PC-3 (cell line): Measurements from ENCODE around the gene C1QL4. TPM values are rescaled to one million over a fixed set of nuclear protein-coding genes. Genes with fewer than 3 reads are reported as not detected.

Experiments
- ATAC-seq: fragments of 200-7000 bp; cut with Tn5 transposase; 2 replicates; pipeline ENCODE4 v1.9.1; 2020; ENCODE audit warnings: mild to moderate bottlenecking, moderate library complexity
- BruUV-seq: library from RNA; stranded (reverse); fragments of 400-500 nt; replicated peaks from 2 replicates; lab custom pipeline; 2021; lab: Mats Ljungman, UMichigan
- CTCF ChIA-PET: fragments of 300-600 bp; sonication (Branson Sonifier 250); formaldehyde crosslinking; loops from one replicate; lab custom pipeline; 2022; ENCODE audit warnings: antibody characterized with exemption; lab: Charles Lee
- POLR2A ChIA-PET: fragments of 300-600 bp; sonication (Branson Sonifier 250); formaldehyde crosslinking; loops from one replicate; lab custom pipeline; 2022; ENCODE audit warnings: antibody characterized with exemption; ENCODE audit not compliant: unreplicated experiment; lab: Charles Lee
- DNase-seq: peaks from one replicate; pipeline ENCODE4 v3.0.0-alpha.2; 2015
- H2AFZ ChIP-seq: fragments of 300-600 bp; sonication (generic); 2 replicates; pipeline ENCODE4 v1.6.0; 2016; ENCODE audit warnings: antibody characterized with exemption, low read length
- H3F3A ChIP-seq: fragments of 300-600 bp; sonication (generic); one replicate; pipeline ENCODE4 v1.6.0; 2017; ENCODE audit warnings: antibody characterized with exemption, low read length, control low read depth, mild to moderate bottlenecking; ENCODE audit not compliant: unreplicated experiment
- H3K27ac ChIP-seq: fragments of 300-600 bp; sonication (generic); 2 replicates; pipeline ENCODE4 v1.5.1; 2016; ENCODE audit warnings: mild to moderate bottlenecking, low read length
- H3K27me3 ChIP-seq: fragments of 300-600 bp; sonication (generic); 2 replicates; pipeline ENCODE4 v1.6.1; 2016; ENCODE audit warnings: low read length, mixed read lengths
- H3K36me3 ChIP-seq: fragments of 300-600 bp; sonication (generic); 2 replicates; pipeline ENCODE4 v1.6.1; 2016; ENCODE audit warnings: low read depth, mixed run types, low read length, mixed read lengths
- H3K4me1 ChIP-seq: fragments of 300-600 bp; sonication (generic); 2 replicates; pipeline ENCODE4 v1.5.1; 2016; ENCODE audit warnings: low read length; ENCODE audit not compliant: insufficient read depth
- H3K4me2 ChIP-seq: fragments of 300-600 bp; sonication (generic); 2 replicates; pipeline ENCODE4 v1.6.0; 2016; ENCODE audit warnings: low read length
- H3K4me3 ChIP-seq: fragments of 300-600 bp; sonication (generic); 2 replicates; pipeline ENCODE4 v1.5.1; 2016; ENCODE audit warnings: mild to moderate bottlenecking, low read length, mixed read lengths
- H3K79me2 ChIP-seq: fragments of 300-600 bp; sonication (generic); 2 replicates; pipeline ENCODE4 v1.6.1; 2017; ENCODE audit warnings: low read length, mixed read lengths
- H3K9ac ChIP-seq: fragments of 300-600 bp; sonication (generic); 2 replicates; pipeline ENCODE4 v1.6.0; 2016; ENCODE audit warnings: mild to moderate bottlenecking, low read length
- H3K9me2 ChIP-seq: fragments of 300-600 bp; sonication (generic); replicated peaks from 2 replicates; pipeline ENCODE4 v1.6.1; 2016; ENCODE audit warnings: mixed run types, low read length, mixed read lengths
- H3K9me3 ChIP-seq: fragments of 300-600 bp; sonication (generic); 2 replicates; pipeline ENCODE4 v1.6.1; 2016; ENCODE audit warnings: low read length, mixed read lengths
- H4K20me1 ChIP-seq: fragments of 300-600 bp; sonication (generic); 2 replicates; pipeline ENCODE4 v1.6.1; 2016; ENCODE audit warnings: low read length, mixed read lengths
- EZH2 ChIP-seq: fragments of 300-600 bp; sonication (generic); IDR thresholded peaks from one replicate; pipeline ENCODE4 v1.6.1; 2017; ENCODE audit warnings: antibody characterized with exemption, mild to moderate bottlenecking, low read length; ENCODE audit not compliant: unreplicated experiment
- EZH2phosphoT487 ChIP-seq: fragments of 300-600 bp; sonication (generic); IDR thresholded peaks from 2 replicates; pipeline ENCODE4 v1.6.1; 2018; ENCODE audit warnings: mild to moderate bottlenecking, antibody characterized with exemption, low read length, borderline replicate concordance
- intact Hi-C: fragments of 100-400 bp; cut with micrococcal nuclease; formaldehyde crosslinking; loops from 2 replicates; pipeline ENCODE4 v1.9.0; 2023
- total RNA-seq: library from RNA; depleted of rRNA; stranded (reverse); fragments of >200 nt; gene quantifications from 2 replicates; pipeline ENCODE4 v1.2.3, GENCODE V29; 2014
- TF ChIP-seq, protein P1 (sequence below): fragments of 300-600 bp; sonication (generic); conservative IDR thresholded peaks from 2 replicates; pipeline ENCODE4 v1.5.1; 2017; ENCODE audit warnings: antibody characterized with exemption, low read depth, mild to moderate bottlenecking, low read length

Gene C1QL4
- total RNA-seq, 1 experiment from 2014 or later: 5.3 TPM

DNA sequence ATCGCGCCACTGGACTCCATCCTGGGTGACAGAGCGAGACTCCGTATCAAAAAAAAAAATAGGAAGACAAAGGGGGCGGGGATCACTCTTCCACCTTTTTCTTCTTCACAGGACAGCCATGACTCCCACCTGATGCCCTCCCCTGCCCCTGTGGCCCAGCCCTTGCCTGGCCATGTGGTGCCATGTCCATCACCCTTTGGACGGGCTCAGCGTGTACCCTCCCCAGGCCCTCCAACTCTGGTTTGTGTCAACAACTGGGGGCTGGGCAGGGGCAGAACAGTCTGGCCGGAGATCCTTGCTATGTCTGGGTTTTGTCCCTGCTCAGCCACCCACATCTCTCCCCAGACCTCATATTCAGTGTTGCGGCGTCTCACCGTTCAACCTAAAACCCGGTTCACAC, 8.2 kb downstream of the C1QL4 start:
- H2AFZ ChIP-seq: no peak overlapping the region
- H4K20me1 ChIP-seq: no peaks in the 10 kb centered on the region
- BruUV-seq: no TSS peak
- intact Hi-C loops: no loop called here
- no peak overlapping the region for H3K27ac ChIP-seq
- no peaks in the 10 kb centered on the region for H3F3A ChIP-seq
- peaks cover 12% of the 10 kb centered on the region for H3K79me2 ChIP-seq
- no peaks in the 10 kb centered on the region for H3K9me2 ChIP-seq
- H3K27me3 ChIP-seq: no peaks in the 10 kb centered on the region
- H3K36me3 ChIP-seq: peaks cover 28% of the 10 kb centered on the region
- TF ChIP-seq EZH2phosphoT487: no peak
- H3K4me1 ChIP-seq: peaks cover 4% of the 10 kb centered on the region; the same call in 1 of the 2 replicates
- no peak overlapping the region for H3K4me3 ChIP-seq
- DNase-seq (no peak), ATAC-seq (no peak)
- H3K9ac ChIP-seq: no peak overlapping the region
- no peaks in the 10 kb centered on the region for H3K9me3 ChIP-seq
- no peak overlapping the region for H3K4me2 ChIP-seq
- POLR2A ChIA-PET: no interaction called here
- CTCF ChIA-PET: no interaction called here

DNA sequence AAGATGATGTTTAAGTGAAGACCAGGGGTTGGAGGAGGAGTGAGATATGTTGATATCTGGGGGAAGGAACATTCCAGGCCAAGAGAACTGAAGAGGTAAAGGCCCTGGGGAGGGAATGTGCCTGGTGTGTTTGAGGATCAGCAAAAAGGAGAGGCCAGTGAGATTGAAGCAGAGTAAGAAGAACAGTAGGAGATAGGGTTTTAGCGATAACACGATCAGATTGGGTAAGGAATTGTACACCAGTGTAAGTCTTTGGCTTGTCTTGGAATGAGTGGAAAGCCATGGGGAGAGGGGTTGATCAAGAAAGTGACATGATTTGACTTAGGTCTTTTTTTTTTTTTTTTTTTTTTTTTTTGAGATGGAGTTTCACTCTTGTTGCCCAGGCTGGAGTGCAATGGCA, 9.1 kb downstream of the C1QL4 start:
- Histone ChIP-seq H2AFZ (no peak overlapping the region), H3K4me1 (peaks cover 4% of the 10 kb centered on the region; the same call in 1 of the 2 replicates), H4K20me1 (no peaks in the 10 kb centered on the region), H3K36me3 (peaks cover 28% of the 10 kb centered on the region), H3F3A (no peaks in the 10 kb centered on the region), H3K9me3 (no peaks in the 10 kb centered on the region), H3K79me2 (peaks cover 19% of the 10 kb centered on the region), H3K4me3 (no peak overlapping the region), H3K27ac (no peak overlapping the region), H3K27me3 (no peaks in the 10 kb centered on the region), H3K4me2 (no peak overlapping the region), H3K9me2 (no peaks in the 10 kb centered on the region), H3K9ac (no peak overlapping the region)
- TF ChIP-seq EZH2phosphoT487 (no peak), EZH2 (no peak)
- TF ChIP-seq, protein P1, sequence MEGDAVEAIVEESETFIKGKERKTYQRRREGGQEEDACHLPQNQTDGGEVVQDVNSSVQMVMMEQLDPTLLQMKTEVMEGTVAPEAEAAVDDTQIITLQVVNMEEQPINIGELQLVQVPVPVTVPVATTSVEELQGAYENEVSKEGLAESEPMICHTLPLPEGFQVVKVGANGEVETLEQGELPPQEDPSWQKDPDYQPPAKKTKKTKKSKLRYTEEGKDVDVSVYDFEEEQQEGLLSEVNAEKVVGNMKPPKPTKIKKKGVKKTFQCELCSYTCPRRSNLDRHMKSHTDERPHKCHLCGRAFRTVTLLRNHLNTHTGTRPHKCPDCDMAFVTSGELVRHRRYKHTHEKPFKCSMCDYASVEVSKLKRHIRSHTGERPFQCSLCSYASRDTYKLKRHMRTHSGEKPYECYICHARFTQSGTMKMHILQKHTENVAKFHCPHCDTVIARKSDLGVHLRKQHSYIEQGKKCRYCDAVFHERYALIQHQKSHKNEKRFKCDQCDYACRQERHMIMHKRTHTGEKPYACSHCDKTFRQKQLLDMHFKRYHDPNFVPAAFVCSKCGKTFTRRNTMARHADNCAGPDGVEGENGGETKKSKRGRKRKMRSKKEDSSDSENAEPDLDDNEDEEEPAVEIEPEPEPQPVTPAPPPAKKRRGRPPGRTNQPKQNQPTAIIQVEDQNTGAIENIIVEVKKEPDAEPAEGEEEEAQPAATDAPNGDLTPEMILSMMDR: no peak
- intact Hi-C loops: no loop called here
- BruUV-seq: no TSS peak
- POLR2A ChIA-PET: no interaction called here
- CTCF ChIA-PET: no interaction called here
- DNase-seq (no peak), ATAC-seq (no peak)

DNA sequence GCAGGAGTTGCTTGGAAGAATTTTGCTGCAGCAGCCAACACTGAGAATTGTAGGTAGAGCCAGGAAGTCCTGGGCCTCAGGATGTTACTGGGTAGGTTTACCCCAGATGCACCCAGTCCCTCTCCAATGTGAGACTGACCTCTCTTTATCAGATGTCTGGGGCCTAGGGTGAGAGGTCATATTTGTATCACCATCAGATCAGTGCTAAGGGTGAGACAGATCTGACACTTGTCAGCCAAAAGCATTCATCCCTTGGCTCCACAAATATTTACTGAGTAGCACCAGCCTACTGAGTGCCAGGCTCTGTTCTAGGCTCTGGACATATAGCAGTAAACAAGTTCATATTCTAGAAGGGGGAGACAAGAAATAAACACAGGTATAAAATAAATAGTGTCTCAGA, 9.6 kb downstream of the C1QL4 start:
- Histone ChIP-seq H3K4me2 (no peak overlapping the region), H3K4me1 (peaks cover 5% of the 10 kb centered on the region; the same call in 1 of the 2 replicates), H3K79me2 (peaks cover 19% of the 10 kb centered on the region), H2AFZ (no peak overlapping the region), H3K27me3 (no peaks in the 10 kb centered on the region), H3K9me3 (no peaks in the 10 kb centered on the region), H3K27ac (no peak overlapping the region), H3K4me3 (no peak overlapping the region), H3K9ac (no peak overlapping the region), H3K36me3 (peaks cover 28% of the 10 kb centered on the region), H4K20me1 (no peaks in the 10 kb centered on the region), H3F3A (no peaks in the 10 kb centered on the region), H3K9me2 (no peaks in the 10 kb centered on the region)
- ATAC-seq (no peak), DNase-seq (no peak)
- TF ChIP-seq, protein P1: no peak
- TF ChIP-seq EZH2phosphoT487 (no peak), EZH2 (no peak)
- POLR2A ChIA-PET: no interaction called here
- CTCF ChIA-PET: no interaction called here
- intact Hi-C loops: no loop called here
- no TSS peak for BruUV-seq
